ENCODE data around the gene CEACAM20. TPM values are rescaled to one million over a fixed set of nuclear protein-coding genes. Genes with fewer than 3 reads are reported as not detected.
A peak's percentile ranks its signal among the peaks of the same experiment; 100 is the strongest.

Gene CEACAM20
- total and polyA plus RNA-seq, 2 of the 13 experiments (the other 11 are each of a cell fraction or from before 2014, with no cell fraction given) = 0.04 TPM; not detected in 1

- TF ChIP-seq MTA3 (CRISPR knock-in tag; IDR thresholded peaks at IDR 0.05) (no peak), ZMAT5 (CRISPR knock-in tag; IDR thresholded peaks at IDR 0.05; ENCODE audit: borderline replicate concordance, low read depth) (no peak), CBX1 (IDR thresholded peaks at IDR 0.05; ENCODE audit: low read depth) (peak; percentile 91), KLF9 (CRISPR knock-in tag; IDR thresholded peaks at IDR 0.05; ENCODE audit: low read depth) (peak; percentile 76; the same call in 1 of the 2 replicates), ZSCAN12 (CRISPR knock-in tag; IDR thresholded peaks at IDR 0.05) (no peak), ZNF331 (CRISPR knock-in tag; IDR thresholded peaks at IDR 0.05) (peak; percentile 87), ZNF784 (CRISPR knock-in tag; IDR thresholded peaks at IDR 0.05; ENCODE audit: borderline replicate concordance) (peak; percentile 96), MIER2 (CRISPR knock-in tag; IDR thresholded peaks at IDR 0.05) (0 out of 2 replicates have a peak, but pooled peaks have one; percentile 39), BRD4 (CRISPR knock-in tag; IDR thresholded peaks at IDR 0.05) (peak; percentile 82), MIXL1 (CRISPR knock-in tag; IDR thresholded peaks at IDR 0.05) (0 out of 2 replicates have a peak, but pooled peaks have one; percentile 35), CBX5 (CRISPR knock-in tag; IDR thresholded peaks at IDR 0.05; ENCODE audit: borderline replicate concordance) (peak; percentile 61; the same call in 1 of the 2 replicates), ZFP1 (CRISPR knock-in tag; IDR thresholded peaks at IDR 0.05) (0 out of 2 replicates have a peak, but pooled peaks have one; percentile 30), ZBTB10 (CRISPR knock-in tag; IDR thresholded peaks at IDR 0.05; ENCODE audit: borderline replicate concordance) (peak; percentile 69; the same call in 1 of the 2 replicates), NFKBIZ (CRISPR knock-in tag; IDR thresholded peaks at IDR 0.05) (peak; percentile 73; the same call in 1 of the 2 replicates), GATA4 (IDR thresholded peaks at IDR 0.05; ENCODE audit: borderline replicate concordance, low read depth) (0 out of 2 replicates have a peak, but pooled peaks have one; percentile 47), ZNF766 (CRISPR knock-in tag; IDR thresholded peaks at IDR 0.05; ENCODE audit: borderline replicate concordance) (peak; percentile 18; the same call in 1 of the 2 replicates), TSC22D2 (CRISPR knock-in tag; IDR thresholded peaks at IDR 0.05; ENCODE audit: borderline replicate concordance) (peak; percentile 93), ZNF451 (CRISPR knock-in tag; IDR thresholded peaks at IDR 0.05) (no peak; the same call in none of the 2 replicates), PHF21A (CRISPR knock-in tag; IDR thresholded peaks at IDR 0.05) (peak; percentile 63; the same call in 1 of the 2 replicates), ZNF687 (CRISPR knock-in tag; IDR thresholded peaks at IDR 0.05) (peak; percentile 94)
Observed at GRCh38 chr19:44499962-44500949, 29.2 kb downstream of the CEACAM20 start, which contains the start of gene ZNF180 (continued).

Measured in HepG2 (cell line).